ENCODE results near the gene DUSP7.

DNA sequence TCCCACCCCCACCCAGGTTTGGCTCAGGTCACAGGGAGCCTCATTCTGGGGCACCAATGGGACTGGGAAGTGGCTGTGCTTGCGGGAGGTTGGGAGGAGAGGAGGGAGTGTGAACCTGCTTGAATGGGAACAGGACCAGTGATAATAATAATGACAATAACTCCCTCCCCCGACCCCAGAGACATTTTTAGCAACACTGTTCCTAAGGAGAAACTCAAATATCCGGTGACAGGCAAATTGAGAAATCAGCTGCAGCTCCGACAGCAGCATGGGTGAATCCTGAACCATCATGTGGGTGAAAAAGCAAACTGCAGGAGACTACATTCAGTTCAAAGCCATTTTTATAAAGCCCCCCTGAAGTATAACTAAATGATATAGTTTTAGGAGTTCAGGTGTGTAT lies 49.1 kb downstream of the DUSP7 start:
- TF ChIP-seq, protein P1, sequence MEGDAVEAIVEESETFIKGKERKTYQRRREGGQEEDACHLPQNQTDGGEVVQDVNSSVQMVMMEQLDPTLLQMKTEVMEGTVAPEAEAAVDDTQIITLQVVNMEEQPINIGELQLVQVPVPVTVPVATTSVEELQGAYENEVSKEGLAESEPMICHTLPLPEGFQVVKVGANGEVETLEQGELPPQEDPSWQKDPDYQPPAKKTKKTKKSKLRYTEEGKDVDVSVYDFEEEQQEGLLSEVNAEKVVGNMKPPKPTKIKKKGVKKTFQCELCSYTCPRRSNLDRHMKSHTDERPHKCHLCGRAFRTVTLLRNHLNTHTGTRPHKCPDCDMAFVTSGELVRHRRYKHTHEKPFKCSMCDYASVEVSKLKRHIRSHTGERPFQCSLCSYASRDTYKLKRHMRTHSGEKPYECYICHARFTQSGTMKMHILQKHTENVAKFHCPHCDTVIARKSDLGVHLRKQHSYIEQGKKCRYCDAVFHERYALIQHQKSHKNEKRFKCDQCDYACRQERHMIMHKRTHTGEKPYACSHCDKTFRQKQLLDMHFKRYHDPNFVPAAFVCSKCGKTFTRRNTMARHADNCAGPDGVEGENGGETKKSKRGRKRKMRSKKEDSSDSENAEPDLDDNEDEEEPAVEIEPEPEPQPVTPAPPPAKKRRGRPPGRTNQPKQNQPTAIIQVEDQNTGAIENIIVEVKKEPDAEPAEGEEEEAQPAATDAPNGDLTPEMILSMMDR (IDR thresholded peaks at IDR 0.05): no peak
- TF ChIP-seq POLR2A (IDR thresholded peaks at IDR 0.05): no peak
